KG1 (cell line): ENCODE measurements around the gene OTOP3.

Experiments used
- DNase-seq: peaks from one replicate; lab custom pipeline; 2025; lab: John Stamatoyannopoulos, UW

OTOP3 gene

DNA sequence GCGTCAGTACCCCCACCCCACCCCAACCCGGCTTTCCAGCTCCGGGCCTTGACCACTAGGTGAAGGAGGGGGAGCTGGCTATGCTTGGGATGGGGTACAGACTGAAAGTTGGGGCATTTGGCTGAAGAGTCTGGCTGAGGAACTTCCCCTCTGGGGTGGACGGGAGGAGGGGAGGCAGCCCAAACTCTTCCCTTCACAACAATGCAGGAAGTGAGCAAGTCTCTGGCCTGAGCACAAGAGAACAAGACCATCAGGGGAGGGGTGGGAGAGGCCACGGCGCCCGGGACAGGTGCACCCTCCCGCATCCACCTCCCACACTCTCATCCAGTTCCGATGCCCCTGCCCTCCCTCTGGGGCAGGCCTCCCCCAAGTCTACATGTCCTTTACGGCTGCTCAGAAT, 18.3 kb upstream of the OTOP3 start:
- DNase-seq = no peak

GRCh38 chr17:74918906-74919305, 16.8 kb upstream of the OTOP3 start:
- DNase-seq = no peak

DNA sequence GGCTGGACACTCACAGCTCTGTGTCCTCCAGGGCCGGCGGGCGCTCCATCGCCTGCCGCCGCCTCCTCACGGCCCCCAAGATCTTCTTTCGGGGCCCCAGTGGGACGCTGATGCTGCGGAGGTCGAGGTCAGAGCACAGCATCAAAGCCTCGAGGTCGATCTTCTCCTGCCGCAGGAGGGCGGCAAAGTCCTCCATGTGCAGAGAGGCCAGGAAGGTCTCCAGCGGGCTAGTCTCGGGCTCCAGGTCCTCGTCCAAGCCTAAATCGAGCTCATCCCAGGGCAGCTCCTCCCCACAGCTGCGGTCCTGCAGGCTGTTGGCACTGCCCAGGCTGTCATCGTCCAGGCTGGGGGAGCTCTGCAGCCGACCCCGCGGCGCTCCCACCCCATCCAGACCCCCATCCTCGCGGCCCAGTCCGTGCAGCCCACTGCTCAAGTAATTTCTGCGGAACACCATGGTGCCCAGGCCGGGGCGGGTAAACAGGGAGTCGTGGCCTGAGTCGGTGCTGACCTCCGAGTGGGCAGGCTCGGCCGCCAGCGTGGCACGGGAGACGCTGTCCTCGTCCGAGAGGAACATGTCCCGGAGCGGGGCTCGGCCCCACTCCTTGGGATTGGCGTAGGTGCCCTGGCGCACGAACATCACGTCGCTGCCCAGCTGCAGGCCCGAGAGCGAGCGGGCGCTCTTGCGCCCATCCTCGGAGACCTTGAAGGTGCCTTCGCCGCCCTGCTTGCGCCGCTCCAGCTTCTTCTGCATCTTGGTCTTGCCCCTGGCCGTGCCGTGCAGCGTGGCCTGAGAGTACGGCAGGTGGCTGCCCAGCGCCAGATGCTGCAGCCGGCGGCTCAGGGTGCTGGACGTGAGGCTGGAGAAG, 16.0 kb upstream of the OTOP3 start:
- DNase-seq = no peak

- DNase-seq = no peak
Observed at GRCh38 chr17:74920306-74920620, 15.4 kb upstream of the OTOP3 start.

DNA sequence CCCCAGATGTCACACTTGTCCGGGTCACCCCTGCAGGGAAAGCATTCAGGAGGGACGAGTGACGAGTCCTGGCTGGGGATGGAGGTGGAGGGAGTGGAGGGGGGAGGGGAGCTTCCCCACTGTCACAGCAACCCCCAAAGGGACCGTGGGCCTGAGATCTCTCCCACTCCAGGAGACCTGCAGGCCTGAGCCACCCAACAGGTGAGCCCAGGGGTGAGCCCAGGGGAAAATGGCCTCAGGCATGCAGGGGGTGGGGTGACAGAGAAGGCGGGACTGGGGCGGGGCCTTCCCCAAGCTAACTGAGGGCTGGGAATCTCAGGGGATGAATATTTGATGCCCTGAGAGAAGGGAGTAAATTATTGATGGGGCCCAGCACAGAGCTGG, 15.1 kb upstream of the OTOP3 start:
- DNase-seq = no peak

DNA sequence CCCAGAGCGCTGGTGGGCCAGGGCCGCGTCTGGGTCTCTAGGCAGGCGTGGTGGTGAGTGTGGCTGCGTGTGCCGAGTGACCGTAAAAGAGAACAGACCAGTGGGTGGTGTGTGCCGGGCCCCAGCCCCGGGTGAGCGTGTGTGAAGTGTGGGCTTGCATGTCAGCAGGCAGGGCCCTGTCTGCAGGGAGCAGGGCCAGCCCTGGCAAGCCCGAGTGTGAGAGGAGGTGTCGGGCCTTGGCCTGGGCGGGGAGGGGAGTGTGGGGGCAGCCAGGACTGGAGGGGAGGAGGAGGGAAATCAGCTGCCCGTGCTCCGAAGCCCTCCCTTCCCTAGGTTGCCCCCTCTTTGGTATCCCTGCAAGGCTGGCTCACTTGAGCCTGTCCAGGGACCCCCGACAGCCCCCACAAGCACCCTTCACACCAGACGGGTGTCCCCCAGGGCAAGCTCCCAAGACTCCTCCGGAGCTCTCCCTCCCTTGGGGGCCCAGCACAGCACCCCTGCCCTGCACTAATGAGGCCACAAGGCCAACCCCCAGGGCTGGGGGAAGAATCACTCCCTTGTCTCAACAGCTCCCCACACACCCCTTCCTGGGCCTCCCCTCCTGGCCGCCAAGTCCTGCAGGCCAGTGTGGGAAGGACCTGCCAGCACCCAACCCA, 14.5 kb upstream of the OTOP3 start:
- no peak for DNase-seq

DNA sequence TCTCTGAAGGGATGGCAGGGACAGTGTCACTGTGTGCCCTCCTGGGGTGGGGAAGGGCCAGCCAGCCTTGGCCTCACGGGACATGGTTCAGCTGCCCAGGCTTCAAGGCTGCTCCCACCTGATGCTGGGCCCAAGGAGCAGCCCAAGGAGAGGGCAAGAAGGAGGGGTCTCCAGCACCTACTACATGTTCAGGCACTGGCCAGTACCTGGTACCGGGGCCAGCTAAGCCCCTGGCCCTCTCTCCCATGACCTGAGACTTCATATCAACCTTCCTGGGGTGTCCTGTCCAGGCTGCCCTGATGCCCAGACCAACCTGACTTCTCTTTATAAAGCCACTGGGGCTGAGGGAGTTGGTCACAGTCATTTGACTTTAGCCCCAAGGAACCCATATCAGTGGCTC, 13.9 kb upstream of the OTOP3 start:
- DNase-seq = no peak

GRCh38 chr17:74922172-74922571, 13.5 kb upstream of the OTOP3 start:
- no peak for DNase-seq

DNA sequence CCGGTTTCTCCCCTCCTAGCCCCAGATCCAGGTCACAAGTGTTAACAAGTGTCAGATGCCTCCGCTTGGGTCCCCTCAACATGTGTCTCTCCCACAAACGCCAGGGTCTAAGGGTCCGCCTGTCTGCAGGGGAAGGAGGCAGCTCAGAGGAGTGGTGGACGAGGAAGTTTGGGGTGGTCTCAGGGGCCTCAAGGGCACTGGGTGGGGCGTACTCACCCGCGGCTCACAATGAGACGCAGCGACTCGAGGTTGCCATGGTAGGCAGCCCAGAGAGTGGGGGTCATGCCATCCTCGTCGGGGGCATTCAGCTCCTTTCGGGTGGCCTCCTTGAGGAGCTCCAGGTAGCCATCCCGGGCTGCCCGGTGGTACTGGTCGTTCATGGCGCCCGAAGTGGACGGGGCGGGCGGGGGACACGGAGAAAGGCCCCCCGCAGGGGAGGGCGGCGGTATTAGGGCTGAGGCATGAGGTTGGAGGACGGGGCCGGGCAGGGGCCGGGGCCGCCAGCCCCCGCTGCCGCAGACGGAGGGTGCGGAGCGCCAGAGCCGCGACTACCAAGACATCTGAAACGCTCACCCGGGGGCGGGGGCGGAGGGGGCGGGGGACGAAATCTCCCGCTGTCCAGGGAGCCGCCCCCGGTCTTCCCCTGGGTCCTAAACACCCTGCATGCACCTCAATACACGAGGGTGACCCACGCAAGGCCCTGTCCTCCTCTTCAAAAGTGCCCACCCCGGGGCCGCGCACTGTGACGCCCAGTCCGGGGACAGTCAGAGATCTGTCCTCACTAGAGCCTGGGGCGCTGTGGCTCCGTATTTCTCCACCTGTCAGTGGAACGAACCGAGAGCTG, 12.8 kb upstream of the OTOP3 start, which contains the start of gene USH1G:
USH1G (minus strand) TSS at position 562 of the 844 bp plus-strand sequence; CDS start at position 380, 182 bp downstream.
- no peak for DNase-seq

DNA sequence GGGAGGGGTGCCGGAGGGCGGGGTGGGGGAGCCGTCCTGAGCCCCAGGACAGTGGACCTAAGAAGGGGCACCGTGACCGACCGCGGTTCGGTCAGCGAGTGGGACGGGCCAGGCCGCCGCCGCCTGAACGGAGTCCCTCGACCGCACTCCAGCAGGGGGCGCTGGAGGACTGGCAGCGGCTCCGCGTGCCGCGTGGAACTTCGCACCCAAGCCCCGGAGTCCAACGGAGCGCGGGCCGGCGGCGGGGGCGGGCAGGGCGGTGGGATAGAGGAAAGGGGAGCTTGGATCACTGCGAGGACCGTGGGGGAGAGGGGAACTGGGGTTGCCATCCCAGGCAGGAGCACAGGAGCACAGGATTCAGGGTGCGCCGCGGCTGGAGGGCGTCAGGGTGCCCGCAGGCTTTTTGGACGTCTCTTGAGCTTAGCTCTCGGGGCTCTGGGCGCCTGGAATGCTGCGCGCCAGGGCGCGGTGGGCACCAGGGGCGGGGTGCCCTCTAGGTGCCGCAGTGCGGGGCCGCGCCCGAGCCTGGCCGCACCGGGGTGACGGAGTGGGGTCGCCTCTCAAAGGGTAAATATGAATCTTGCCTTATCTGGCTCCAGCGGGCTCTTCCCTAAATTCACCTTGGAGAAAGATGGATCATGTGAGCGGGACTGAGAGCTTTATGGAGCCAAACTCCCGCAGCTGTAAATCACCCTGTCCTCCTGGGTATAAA, 12.0 kb upstream of the OTOP3 start:
- peak; percentile 15 for DNase-seq

DNA sequence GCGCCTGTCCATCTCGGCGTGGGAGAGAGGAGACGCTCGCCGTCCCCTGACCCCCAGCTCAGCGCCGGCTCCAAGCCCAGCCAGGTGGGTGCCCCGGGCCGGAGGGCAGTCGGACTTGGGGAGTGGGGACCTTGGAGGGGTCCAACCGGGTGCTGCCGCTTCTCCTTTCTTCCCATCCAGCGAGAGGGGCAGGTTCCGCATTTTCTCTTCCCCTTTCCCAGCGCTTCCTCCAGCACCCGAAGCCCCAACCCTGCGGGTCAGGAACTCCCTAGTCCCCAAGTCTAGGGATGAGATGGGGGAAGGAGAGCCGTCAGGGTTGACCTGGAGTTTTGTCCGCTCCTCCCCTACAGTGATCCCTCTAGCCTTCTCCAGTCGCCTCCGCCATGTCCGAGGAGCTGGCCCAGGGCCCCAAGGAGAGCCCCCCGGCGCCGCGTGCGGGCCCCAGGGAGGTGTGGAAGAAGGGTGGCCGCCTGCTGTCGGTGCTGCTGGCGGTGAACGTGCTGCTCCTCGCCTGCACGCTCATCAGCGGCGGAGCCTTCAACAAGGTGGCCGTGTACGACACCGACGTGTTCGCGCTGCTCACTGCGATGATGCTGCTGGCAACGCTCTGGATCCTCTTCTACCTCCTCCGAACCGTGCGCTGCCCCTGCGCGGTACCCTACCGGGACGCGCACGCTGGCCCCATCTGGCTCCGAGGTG, 11.3 kb upstream of the OTOP3 start, which contains the start of gene OTOP2:
OTOP2 (plus strand) TSS at position 24 of the 699 bp plus-strand sequence; CDS start at position 384, 360 bp downstream.
- DNase-seq = no peak

- DNase-seq = no peak
Observed at GRCh38 chr17:74925242-74925641, 10.5 kb upstream of the OTOP3 start.

GRCh38 chr17:74928786-74929185, 6.9 kb upstream of the OTOP3 start:
- DNase-seq = no peak

DNA sequence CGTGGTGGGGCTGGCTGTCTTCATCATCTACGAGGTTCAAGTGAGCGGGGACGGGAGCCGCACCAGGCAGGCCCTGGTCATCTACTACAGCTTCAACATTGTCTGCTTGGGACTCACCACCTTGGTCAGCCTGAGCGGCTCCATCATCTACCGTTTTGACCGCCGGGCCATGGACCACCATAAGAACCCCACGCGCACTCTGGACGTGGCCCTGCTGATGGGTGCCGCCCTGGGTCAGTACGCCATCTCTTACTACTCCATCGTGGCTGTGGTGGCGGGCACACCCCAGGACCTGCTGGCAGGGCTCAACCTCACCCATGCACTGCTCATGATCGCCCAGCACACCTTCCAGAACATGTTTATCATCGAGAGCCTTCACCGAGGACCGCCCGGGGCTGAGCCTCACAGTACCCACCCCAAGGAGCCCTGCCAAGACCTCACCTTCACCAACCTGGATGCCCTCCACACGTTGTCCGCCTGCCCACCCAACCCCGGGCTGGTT, 5.1 kb upstream of the OTOP3 start:
- DNase-seq = no peak

GRCh38 chr17:74935048-74935447, 650 bp upstream of the OTOP3 start:
- DNase-seq = no peak

GRCh38 chr17:74936470-74936799, 737 bp downstream of the OTOP3 start:
- DNase-seq = no peak

DNA sequence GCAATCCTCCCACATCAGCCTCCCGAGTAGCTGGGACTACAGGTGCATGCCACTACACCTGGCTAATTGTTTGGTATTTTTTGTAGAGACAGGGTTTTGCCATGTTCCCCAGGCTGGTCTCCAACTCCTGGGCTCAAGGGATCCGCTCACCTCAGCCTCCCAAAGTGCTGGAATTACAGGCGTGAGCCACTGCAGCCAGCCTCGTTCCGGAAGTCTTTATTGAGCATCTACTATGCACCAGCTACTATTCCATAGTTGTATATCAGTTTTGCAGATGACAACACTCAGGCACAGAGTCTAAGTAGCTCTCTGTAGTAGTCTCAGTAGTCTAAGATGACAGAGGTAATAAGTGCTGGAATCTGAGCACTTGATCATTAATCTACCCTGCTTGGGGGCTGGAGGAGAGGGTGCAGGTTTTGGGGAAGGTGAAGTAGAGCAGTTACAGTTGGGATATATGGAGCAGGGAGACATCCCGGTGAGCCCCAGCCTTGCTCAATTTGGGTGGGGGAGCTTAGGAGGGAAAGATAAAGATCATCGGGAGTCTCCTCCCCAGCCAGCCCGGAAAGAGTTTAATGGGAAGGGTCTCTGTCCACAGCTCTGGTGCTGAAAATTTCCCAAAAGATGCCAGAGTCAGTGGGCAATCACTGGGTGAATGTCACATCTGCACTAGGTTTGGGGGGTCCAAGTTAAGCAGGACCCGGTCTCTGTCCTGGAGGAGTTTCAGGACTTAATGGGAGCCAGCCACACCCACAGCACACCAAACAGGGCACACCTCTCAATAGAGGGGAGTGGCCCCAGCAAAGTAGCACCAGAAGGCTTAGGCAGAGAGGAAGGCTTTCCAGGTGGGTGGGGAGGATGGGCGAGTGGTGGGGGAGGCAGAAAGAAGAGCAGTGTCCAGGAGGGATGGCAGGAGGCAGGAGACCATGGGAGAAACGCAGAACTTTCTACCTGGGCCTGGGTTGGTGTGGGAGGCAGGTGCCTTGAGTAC, 1.7 kb downstream of the OTOP3 start:
- no peak for DNase-seq

DNA sequence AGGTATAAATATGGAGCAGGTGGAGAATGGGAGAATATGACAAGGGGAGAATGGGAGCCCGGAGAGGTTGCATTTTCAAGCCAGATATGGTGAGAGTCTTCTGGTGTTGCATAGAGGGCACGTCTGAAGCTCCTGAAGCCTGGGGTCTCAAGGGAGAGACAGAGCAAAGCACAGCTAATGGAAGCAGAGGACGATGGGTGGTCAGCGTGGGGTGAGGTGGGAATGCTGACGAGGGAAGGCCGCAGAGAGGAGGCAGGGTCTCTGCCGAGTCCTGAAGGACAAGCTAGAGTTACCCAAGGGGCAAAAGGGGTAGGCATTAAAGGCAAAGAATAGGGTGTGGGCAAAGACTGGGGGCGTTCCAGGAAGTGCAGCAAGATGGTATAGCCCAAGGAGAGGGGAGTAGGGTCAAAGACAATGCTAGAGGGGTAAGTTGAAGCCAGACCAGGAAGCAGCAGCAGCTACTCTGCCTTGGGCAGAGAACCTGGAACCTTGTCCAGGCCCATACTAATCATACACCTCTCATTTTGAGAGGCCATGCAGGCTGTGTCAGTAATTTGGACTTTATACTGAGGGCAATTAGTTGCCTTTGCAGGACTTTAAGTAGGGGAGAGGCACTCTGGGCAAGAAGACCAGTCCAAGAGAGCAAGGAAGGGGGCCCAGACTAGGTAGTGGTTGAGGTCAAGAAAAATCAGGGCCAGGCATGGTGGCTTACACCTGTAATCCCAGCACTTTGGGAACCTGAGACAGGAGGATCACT, 2.7 kb downstream of the OTOP3 start:
- no peak for DNase-seq

DNA sequence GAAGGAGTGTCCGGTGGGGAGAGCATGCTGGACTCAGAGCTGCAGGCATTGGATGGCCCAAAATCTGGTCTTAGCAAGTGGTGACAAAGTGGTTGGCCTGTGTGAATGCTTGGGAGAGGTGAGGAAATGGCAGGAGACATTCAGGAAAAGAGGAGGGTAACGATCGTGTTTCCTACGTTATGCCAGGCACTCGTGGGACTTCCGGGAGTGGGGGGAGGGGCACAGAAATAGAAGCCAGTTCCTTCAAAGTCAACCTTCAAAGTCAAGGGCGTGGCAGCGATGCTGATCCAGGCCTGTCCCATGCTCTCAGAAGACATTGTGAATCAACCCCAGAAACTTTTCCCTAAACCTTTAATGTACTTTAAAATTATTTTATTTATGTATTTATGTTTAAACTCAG, 3.8 kb downstream of the OTOP3 start:
- no peak for DNase-seq
